K562 (cell line): ENCODE data around the gene DIO3. TPM values are rescaled to one million over a fixed set of nuclear protein-coding genes. Genes with fewer than 3 reads are reported as not detected.

Source experiments
- ATAC-seq: fragments of 200-7000 bp; cut with Tn5 transposase; 3 replicates; pipeline ENCODE4 v1.9.1; 2020; ENCODE audit warnings: moderate library complexity
- BruUV-seq: library from RNA; stranded (reverse); fragments of 400-500 nt; replicated peaks from 2 replicates; lab custom pipeline; 2021; lab: Mats Ljungman, UMichigan
- CTCF ChIA-PET: fragments of 300-600 bp; formaldehyde crosslinking; extraction: SDS; loops from one replicate; lab custom pipeline; 2021; ENCODE audit warnings: low intra/inter-chr PET ratio; lab: Yijun Ruan, JAX
- POLR2A ChIA-PET: fragments of 300-600, 350-650 bp; sonication (Branson Sonifier 250); formaldehyde crosslinking; extraction: SDS; loops from one replicate; lab custom pipeline; 2021; ENCODE audit warnings: antibody characterized with exemption, inconsistent platforms; lab: Yijun Ruan, JAX
- DNase-seq, 4 experiments: peaks; one replicate each; pipeline versions ENCODE4 v3.0.0 to v3.0.0-alpha.2; 2011 to 2018; ENCODE audit warnings: low spot score in 3 of 4, mixed read lengths in 3 of 4; ENCODE audit errors: extremely low read depth in 1 of 4
- FAIRE-seq: peaks from 2 replicates; lab custom pipeline; 2011; peaks lifted over from hg19 to GRCh38; lab: Jason Lieb, UNC
- H2AFZ ChIP-seq: 2 replicates; pipeline ENCODE4 v1.6.0; 2011; ENCODE audit warnings: low read depth, low read length, control low read depth, inconsistent platforms
- H3K27ac ChIP-seq: fragments of 200-600 bp; 3 replicates; pipeline ENCODE4 v1.8.0; 2011; ENCODE audit warnings: low read depth, mild to moderate bottlenecking, control low read depth, inconsistent platforms, low read length, moderate library complexity, mixed read lengths; ENCODE audit errors: extremely low read depth
- H3K27me3 ChIP-seq, 2 experiments: fragments of 300-600 bp in 1 of 2; 2 replicates in 1 of 2; 3 replicates in 1 of 2; pipeline versions ENCODE4 v1.6.0 to v1.8.0; 2011; ENCODE audit warnings: inconsistent platforms in 2 of 2, low read length in 2 of 2, mild to moderate bottlenecking in 1 of 2, mixed read lengths in 1 of 2, moderate library complexity in 1 of 2; ENCODE audit not compliant: control insufficient read depth in 2 of 2, insufficient read depth in 2 of 2
- H3K36me3 ChIP-seq: fragments of 300-600 bp; 3 replicates; pipeline ENCODE4 v1.8.0; 2011; ENCODE audit warnings: mild to moderate bottlenecking, low read length, inconsistent platforms; ENCODE audit not compliant: control insufficient read depth, insufficient read depth
- H3K4me1 ChIP-seq, 2 experiments: fragments of 200-600 bp in 1 of 2; replicated peaks in 1 of 2; 2 replicates in 1 of 2; 3 replicates in 1 of 2; pipeline versions ENCODE4 v1.5.1 to v1.8.0; 2011; ENCODE audit warnings: inconsistent platforms in 2 of 2, low read length in 2 of 2, mild to moderate bottlenecking in 1 of 2, mixed read lengths in 1 of 2, moderate library complexity in 1 of 2; ENCODE audit not compliant: control insufficient read depth in 2 of 2, insufficient read depth in 2 of 2
- H3K4me2 ChIP-seq: 2 replicates; pipeline ENCODE4 v1.6.1; 2011; ENCODE audit warnings: low read length, control low read depth, inconsistent platforms, mixed read lengths; ENCODE audit not compliant: insufficient read depth
- H3K4me3 ChIP-seq: fragments of 200-600 bp; sonication (generic), shearing (Covaris generic); 2 replicates; pipeline ENCODE4 v1.5.1; 2016; ENCODE audit warnings: control low read depth, inconsistent platforms
- H3K79me2 ChIP-seq: fragments of 200-600 bp; 3 replicates; pipeline ENCODE4 v1.8.0; 2011; ENCODE audit warnings: low read length, inconsistent platforms; ENCODE audit not compliant: control insufficient read depth, insufficient read depth
- H3K9ac ChIP-seq, 2 experiments: 2 replicates each; pipeline versions ENCODE4 v1.6.0 to v1.6.1; 2011; ENCODE audit warnings: low read depth in 2 of 2, low read length in 2 of 2, control low read depth in 1 of 2, inconsistent platforms in 1 of 2, mild to moderate bottlenecking in 1 of 2, mixed read lengths in 1 of 2; ENCODE audit not compliant: insufficient read depth in 1 of 2
- H3K9me1 ChIP-seq: one replicate; pipeline ENCODE4 v1.6.0; 2011; ENCODE audit warnings: inconsistent platforms, mild to moderate bottlenecking, low read length, moderate library complexity; ENCODE audit not compliant: control insufficient read depth, insufficient read depth
- H3K9me3 ChIP-seq: replicated peaks from 2 replicates; pipeline ENCODE4 v1.5.1; 2011; ENCODE audit warnings: low read depth, low read length, inconsistent platforms; ENCODE audit not compliant: control insufficient read depth, insufficient read depth
- H4K20me1 ChIP-seq: replicated peaks from 2 replicates; pipeline ENCODE4 v1.6.1; 2011; ENCODE audit warnings: low read length, inconsistent platforms, mixed read lengths; ENCODE audit not compliant: control insufficient read depth, insufficient read depth
- ARID2 ChIP-seq: fragments of 450-650 bp; IDR thresholded peaks from 2 replicates; pipeline ENCODE4 v1.6.1; 2017; ENCODE audit warnings: antibody characterized with exemption, mild to moderate bottlenecking
- CXXC5 ChIP-seq: fragments of 250-450 bp; sonication (Bioruptor Pico); IDR thresholded peaks from 2 replicates; pipeline ENCODE4 v1.8.0; 2022; ENCODE audit warnings: inconsistent platforms, mild to moderate bottlenecking, moderate library complexity
- KAT2B ChIP-seq: IDR thresholded peaks from one replicate; pipeline ENCODE4 v1.6.1; 2012; ENCODE audit warnings: low read depth, mild to moderate bottlenecking, control low read depth, inconsistent platforms, low read length, moderate library complexity
- KLF16 ChIP-seq: IDR thresholded peaks from 2 replicates; pipeline ENCODE4 v1.6.1; 2016; ENCODE audit warnings: antibody characterized with exemption
- MECOM ChIP-seq: fragments of 250-450 bp; sonication (Bioruptor Pico); IDR thresholded peaks from 2 replicates; pipeline ENCODE4 v1.8.0; 2022; ENCODE audit warnings: inconsistent platforms
- NFRKB ChIP-seq: fragments of 450-650 bp; IDR thresholded peaks from 2 replicates; pipeline ENCODE4 v1.6.1; 2016; ENCODE audit warnings: low read depth
- PPARD ChIP-seq: fragments of 250-450 bp; sonication (Bioruptor Pico); IDR thresholded peaks from 2 replicates; pipeline ENCODE4 v1.8.0; 2022; ENCODE audit warnings: inconsistent platforms, mild to moderate bottlenecking, moderate library complexity
- ZNF41 ChIP-seq: fragments of 250-450 bp; sonication (Bioruptor Pico); conservative IDR thresholded peaks from 2 replicates; pipeline ENCODE4 v1.4.0; 2020; ENCODE audit warnings: mild to moderate bottlenecking
- ZNF444 ChIP-seq: fragments of 250-450 bp; sonication (Bioruptor Pico); IDR thresholded peaks from 2 replicates; pipeline ENCODE4 v1.4.0; 2020; ENCODE audit warnings: mild to moderate bottlenecking, moderate library complexity
- WGBS: fragments of 100-300 bp; shearing (Covaris generic); methylation state at CpG from one replicate; pipeline ENCODE4 v1.1.6; 2016; ENCODE audit warnings: low coverage, mixed read lengths; ENCODE audit not compliant: insufficient coverage; ENCODE audit errors: missing lambda C conversion rate; 5-methylcytosine and 5-hydroxymethylcytosine counted together
- in situ Hi-C: fragments of 300-500 bp; cut with MboI; formaldehyde crosslinking; loops from 4 replicates; pipeline ENCODE4 v1.15.0; 2018; ENCODE audit warnings: inconsistent platforms, mixed read lengths
- intact Hi-C: fragments of 100-400 bp; cut with micrococcal nuclease; formaldehyde crosslinking; loops from 2 replicates; pipeline ENCODE4 v1.14.2; 2022
- polyA plus RNA-seq, 8 experiments: library from polyadenylated mRNA; depleted of rRNA in 4 of 8; stranded (reverse) in 5 of 8; unstranded in 3 of 8; fragments of >200 nt; fragmentation: Nextera tagmentation in 2 of 8; fragmentation: Illumina TruSeq in 1 of 8; extraction: Ambion mirVana in 2 of 8; extraction: Trizol in 1 of 8; gene quantifications; 2 replicates each; pipeline versions ENCODE4 v1.2.1 to v1.2.3, GENCODE V29; 2011 to 2014; ENCODE audit warnings: inconsistent platforms in 1 of 8, missing spikeins in 1 of 8
- total RNA-seq, 7 experiments: library from RNA; depleted of rRNA in 6 of 7; stranded (reverse); fragments of >200 nt in 6 of 7; fragmentation: Illumina TruSeq in 2 of 7; extraction: Trizol in 2 of 7; gene quantifications; 2 replicates each; pipeline versions ENCODE4 v1.2.1 to v1.2.3, GENCODE V29; 2011 to 2021; ENCODE audit warnings: low replicate concordance in 1 of 7
- TF ChIP-seq, protein P1 (sequence below): fragments of 450-650 bp; IDR thresholded peaks from 2 replicates; pipeline ENCODE4 v1.6.1; 2016
- TF ChIP-seq, protein P2 (sequence below), 2 experiments: fragments of 150-350 bp in 1 of 2; IDR thresholded peaks; 2 replicates each; pipeline ENCODE4 v1.6.1; 2012 to 2016; ENCODE audit warnings: low read depth in 2 of 2, low read length in 2 of 2, mild to moderate bottlenecking in 1 of 2, moderate library complexity in 1 of 2
- TF ChIP-seq, protein P3 (sequence below): sonication (generic); formaldehyde crosslinking; IDR thresholded peaks from 2 replicates; pipeline ENCODE4 v1.8.0; 2022; ENCODE audit warnings: missing genetic modification reagents, mild to moderate bottlenecking, moderate library complexity, borderline replicate concordance
- TF ChIP-seq, protein P4 (sequence below): fragments of 450-650 bp; conservative IDR thresholded peaks from 2 replicates; pipeline ENCODE4 v1.6.1; 2016; ENCODE audit warnings: missing genetic modification characterization, low read depth, mild to moderate bottlenecking, missing compliant biosample characterization, moderate library complexity
- TF ChIP-seq, protein P5 (sequence below): conservative IDR thresholded peaks from 2 replicates; pipeline ENCODE4 v1.6.1; 2011; ENCODE audit warnings: low read depth, mild to moderate bottlenecking, low read length; ENCODE audit not compliant: control insufficient read depth

Gene DIO3
- total and polyA plus RNA-seq, 9 of the 15 experiments (the other 6 are each of a cell fraction or from before 2014, with no cell fraction given): not detected

DNA sequence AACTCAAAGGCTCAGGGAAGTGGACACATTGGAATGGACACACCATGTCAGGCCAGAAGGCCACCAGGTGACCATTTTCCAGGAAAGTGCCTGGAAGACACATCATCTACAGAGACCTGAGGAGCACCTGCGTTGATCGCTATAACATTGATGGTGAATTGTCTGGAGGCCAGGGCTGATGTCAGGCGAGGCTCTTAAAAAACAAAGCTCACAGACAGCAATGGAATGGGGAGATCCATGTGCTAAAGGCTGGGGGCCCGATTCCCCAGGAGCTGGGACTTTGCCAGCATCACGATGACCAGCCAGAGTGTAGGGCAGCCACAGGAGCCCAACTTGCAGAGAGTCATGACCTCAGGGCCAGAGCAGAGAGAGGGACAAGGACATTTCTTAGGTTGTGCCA, 30.3 kb downstream of the DIO3 start:
- H3K9me3 ChIP-seq: no peaks in the 10 kb centered on the region
- no peak for FAIRE-seq
- DNase-seq: no peak
- H3K27me3 ChIP-seq: peaks cover 0 to 11% of the 10 kb centered on the region in 2 experiments; a peak in 1 of 5 replicates
- no peaks in the 10 kb centered on the region for H3K36me3 ChIP-seq
- H3K4me2 ChIP-seq: no peak overlapping the region
- no peak overlapping the region for H3K4me3 ChIP-seq
- no peak overlapping the region for H2AFZ ChIP-seq
- ChIA-PET POLR2A (no interaction called here), CTCF (no interaction called here)
- intact Hi-C loops: no loop called here
- 5% methylated on average over 5 of the region's 5 CpGs for WGBS
- H3K79me2 ChIP-seq: no peaks in the 10 kb centered on the region
- H3K9me1 ChIP-seq: no peaks in the 10 kb centered on the region
- H3K27ac ChIP-seq: no peak overlapping the region
- in situ Hi-C loops: no loop called here
- TF ChIP-seq, protein P1, sequence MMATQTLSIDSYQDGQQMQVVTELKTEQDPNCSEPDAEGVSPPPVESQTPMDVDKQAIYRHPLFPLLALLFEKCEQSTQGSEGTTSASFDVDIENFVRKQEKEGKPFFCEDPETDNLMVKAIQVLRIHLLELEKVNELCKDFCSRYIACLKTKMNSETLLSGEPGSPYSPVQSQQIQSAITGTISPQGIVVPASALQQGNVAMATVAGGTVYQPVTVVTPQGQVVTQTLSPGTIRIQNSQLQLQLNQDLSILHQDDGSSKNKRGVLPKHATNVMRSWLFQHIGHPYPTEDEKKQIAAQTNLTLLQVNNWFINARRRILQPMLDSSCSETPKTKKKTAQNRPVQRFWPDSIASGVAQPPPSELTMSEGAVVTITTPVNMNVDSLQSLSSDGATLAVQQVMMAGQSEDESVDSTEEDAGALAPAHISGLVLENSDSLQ: no peak
- TF ChIP-seq ZNF444 (CRISPR knock-in tag): no peak
- TF ChIP-seq ARID2: no peak
- TF ChIP-seq, protein P2, sequence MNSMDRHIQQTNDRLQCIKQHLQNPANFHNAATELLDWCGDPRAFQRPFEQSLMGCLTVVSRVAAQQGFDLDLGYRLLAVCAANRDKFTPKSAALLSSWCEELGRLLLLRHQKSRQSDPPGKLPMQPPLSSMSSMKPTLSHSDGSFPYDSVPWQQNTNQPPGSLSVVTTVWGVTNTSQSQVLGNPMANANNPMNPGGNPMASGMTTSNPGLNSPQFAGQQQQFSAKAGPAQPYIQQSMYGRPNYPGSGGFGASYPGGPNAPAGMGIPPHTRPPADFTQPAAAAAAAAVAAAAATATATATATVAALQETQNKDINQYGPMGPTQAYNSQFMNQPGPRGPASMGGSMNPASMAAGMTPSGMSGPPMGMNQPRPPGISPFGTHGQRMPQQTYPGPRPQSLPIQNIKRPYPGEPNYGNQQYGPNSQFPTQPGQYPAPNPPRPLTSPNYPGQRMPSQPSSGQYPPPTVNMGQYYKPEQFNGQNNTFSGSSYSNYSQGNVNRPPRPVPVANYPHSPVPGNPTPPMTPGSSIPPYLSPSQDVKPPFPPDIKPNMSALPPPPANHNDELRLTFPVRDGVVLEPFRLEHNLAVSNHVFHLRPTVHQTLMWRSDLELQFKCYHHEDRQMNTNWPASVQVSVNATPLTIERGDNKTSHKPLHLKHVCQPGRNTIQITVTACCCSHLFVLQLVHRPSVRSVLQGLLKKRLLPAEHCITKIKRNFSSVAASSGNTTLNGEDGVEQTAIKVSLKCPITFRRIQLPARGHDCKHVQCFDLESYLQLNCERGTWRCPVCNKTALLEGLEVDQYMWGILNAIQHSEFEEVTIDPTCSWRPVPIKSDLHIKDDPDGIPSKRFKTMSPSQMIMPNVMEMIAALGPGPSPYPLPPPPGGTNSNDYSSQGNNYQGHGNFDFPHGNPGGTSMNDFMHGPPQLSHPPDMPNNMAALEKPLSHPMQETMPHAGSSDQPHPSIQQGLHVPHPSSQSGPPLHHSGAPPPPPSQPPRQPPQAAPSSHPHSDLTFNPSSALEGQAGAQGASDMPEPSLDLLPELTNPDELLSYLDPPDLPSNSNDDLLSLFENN (IDR thresholded peaks at IDR 0.05; ENCODE audit: low read depth in 2 of 2, low read length in 2 of 2): no peak
- TF ChIP-seq KLF16: no peak
- no peak for TF ChIP-seq MECOM (CRISPR knock-in tag)
- no peak for TF ChIP-seq ZNF41 (CRISPR knock-in tag)
- TF ChIP-seq, protein P3, sequence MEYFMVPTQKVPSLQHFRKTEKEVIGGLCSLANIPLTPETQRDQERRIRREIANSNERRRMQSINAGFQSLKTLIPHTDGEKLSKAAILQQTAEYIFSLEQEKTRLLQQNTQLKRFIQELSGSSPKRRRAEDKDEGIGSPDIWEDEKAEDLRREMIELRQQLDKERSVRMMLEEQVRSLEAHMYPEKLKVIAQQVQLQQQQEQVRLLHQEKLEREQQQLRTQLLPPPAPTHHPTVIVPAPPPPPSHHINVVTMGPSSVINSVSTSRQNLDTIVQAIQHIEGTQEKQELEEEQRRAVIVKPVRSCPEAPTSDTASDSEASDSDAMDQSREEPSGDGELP (CRISPR knock-in tag): no peak
- TF ChIP-seq PPARD: no peak
- TF ChIP-seq NFRKB: no peak
- TF ChIP-seq KAT2B: no peak
- TF ChIP-seq CXXC5 (CRISPR knock-in tag): no peak
- TF ChIP-seq, protein P4, sequence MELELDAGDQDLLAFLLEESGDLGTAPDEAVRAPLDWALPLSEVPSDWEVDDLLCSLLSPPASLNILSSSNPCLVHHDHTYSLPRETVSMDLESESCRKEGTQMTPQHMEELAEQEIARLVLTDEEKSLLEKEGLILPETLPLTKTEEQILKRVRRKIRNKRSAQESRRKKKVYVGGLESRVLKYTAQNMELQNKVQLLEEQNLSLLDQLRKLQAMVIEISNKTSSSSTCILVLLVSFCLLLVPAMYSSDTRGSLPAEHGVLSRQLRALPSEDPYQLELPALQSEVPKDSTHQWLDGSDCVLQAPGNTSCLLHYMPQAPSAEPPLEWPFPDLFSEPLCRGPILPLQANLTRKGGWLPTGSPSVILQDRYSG (tag): no peak
- TF ChIP-seq, protein P5, sequence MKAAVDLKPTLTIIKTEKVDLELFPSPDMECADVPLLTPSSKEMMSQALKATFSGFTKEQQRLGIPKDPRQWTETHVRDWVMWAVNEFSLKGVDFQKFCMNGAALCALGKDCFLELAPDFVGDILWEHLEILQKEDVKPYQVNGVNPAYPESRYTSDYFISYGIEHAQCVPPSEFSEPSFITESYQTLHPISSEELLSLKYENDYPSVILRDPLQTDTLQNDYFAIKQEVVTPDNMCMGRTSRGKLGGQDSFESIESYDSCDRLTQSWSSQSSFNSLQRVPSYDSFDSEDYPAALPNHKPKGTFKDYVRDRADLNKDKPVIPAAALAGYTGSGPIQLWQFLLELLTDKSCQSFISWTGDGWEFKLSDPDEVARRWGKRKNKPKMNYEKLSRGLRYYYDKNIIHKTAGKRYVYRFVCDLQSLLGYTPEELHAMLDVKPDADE: no peak
- no peaks in the 10 kb centered on the region for H4K20me1 ChIP-seq
- BruUV-seq: no TSS peak
- no peaks in the 10 kb centered on the region; a peak in 1 of 5 replicates for H3K4me1 ChIP-seq
- no peak overlapping the region for H3K9ac ChIP-seq
- no peak for ATAC-seq
